Epidermal melanocyte (primary cell): ENCODE measurements around the gene EML4.

Source experiments
- DNase-seq: peaks from one replicate; pipeline ENCODE4 v3.0.0; 2011; ENCODE audit warnings: low spot score; ENCODE audit not compliant: insufficient read length

EML4 gene

GRCh38 chr2:42136782-42137124 lies 32.4 kb upstream of the EML4 start:
- no peak for DNase-seq

GRCh38 chr2:42137125-42137841 lies 31.9 kb upstream of the EML4 start:
- no peak for DNase-seq

DNA sequence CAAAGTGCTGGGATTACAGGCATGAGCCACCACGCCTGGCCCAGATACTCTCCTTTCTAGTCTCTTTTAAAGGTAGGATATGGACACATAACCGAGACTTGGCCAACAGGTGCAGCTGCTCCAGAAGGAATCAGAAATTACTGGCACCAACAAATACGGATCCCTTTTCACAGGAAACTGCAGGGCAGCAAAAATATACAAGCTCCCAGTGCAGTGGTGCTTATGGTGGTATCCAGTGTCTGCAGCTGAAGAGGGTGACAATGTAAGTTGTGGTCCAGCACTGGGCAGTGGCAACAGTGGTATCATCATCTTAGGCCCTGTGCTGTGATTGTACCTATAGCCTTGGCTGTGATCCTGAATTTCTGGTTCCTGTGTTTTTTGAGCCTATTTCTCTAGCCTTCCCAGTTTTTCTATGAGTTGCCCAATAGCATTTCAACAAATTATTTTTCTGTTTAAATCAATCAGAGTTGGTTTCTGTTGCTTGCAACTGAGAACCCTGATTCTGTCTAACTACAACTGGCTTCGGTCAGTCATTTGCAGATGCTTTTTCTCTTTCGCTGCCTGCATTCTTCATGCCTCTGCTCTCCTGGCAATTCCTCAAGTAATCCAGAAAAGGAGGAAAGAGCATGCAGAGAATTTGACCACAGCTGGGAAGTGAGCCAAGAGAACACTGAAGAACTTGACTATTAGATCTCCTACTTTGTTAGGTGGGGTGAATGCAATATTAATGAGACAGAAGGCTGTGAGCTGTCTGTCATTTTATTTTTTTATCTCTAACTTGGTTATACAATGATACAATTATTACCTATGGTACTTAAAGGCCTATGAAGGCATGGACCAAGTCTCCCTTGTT lies 30.8 kb upstream of the EML4 start:
- DNase-seq: peak; percentile 65

GRCh38 chr2:42139101-42139500 lies 30.1 kb upstream of the EML4 start:
- DNase-seq: no peak

DNA sequence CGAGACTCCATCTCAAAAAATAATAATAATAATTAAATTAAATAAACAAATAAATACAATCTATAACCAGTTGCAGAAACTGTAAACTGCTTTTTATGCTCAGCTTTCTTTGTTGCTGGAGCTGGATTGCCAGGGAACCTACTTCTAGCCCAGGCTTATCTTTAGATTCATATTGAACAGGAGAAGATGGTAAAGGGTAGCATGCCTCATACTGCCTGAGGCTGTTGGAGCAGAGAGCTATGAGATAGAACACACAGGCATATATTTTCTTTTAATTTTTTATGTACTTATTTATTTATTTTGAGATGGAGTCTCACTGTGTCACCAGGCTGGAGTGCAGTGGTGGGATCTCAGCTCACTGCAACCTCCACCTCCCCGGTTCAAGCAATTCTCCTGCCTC lies 28.7 kb upstream of the EML4 start:
- DNase-seq: no peak

DNA sequence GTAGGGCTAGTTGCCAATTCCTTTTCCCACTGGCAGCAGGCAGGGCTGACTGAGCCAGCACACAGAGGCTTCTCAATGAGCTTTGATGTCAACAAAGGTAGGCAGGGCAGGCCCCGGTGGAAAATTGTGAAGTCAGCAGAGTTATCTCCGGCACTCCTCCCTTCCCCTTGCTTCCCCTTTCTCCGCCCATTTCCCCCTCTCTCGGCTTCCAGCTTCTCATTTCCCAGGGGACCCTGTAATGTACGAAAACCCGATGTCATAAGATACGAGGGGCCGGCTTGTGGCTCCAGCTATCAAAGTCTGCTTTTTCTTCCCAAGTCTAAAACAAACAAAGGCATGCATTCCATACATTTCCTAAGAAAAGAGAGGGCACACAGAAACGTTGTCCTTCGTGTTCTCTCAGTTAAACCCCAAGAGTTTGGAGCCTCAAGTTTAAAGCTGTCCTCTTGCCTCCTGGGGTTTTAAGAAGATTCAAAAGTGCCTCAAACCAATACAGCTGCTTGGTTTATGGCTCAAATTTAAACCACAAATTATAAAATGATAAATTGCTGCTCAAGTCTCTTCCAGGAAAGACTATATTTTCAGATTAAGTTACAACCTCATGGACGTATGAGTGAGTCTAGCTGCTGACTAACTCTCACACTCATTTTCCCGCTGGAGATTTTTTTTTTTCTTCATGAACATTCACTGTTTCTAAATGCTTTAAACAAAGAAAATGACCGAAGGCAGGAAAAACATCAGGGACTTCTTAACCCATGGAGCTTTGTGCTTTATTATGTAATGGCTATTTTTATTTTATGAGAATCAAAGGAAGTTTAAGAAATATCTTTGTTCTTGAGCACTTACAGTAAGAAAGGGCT lies 27.2 kb upstream of the EML4 start:
- DNase-seq: no peak

- no peak for DNase-seq
Measured at GRCh38 chr2:42142547-42143184, 26.5 kb upstream of the EML4 start.

DNA sequence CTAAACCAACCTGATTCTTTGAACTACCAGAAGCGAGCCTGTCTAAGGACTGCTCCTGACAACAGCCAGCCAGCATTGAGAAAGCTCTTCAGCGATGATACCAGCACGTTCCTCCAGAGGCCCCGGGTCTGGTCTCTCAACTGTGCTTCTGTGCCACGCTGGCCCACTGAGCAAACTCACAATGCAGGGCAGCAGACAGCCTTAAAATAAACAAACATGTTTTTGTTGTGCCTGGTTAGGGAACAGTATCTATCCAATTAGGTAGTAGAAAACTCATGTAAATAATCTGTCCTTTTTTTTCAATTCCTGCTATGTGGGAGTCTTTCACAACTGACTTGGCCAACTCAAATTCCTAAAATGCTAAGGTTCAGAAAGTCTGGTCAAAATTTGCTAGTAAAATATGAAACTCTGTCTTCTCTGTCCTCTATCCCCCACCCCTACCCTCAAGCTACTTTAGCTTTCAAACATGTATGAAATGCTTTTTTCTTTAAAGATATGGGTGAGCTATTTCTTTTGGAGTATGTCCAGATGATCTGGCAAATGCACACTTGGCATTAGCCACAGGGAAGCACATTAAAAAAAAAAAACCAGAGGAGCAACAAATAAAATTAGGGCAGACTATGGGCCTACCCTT lies 21.4 kb upstream of the EML4 start:
- DNase-seq: peak; percentile 57

DNA sequence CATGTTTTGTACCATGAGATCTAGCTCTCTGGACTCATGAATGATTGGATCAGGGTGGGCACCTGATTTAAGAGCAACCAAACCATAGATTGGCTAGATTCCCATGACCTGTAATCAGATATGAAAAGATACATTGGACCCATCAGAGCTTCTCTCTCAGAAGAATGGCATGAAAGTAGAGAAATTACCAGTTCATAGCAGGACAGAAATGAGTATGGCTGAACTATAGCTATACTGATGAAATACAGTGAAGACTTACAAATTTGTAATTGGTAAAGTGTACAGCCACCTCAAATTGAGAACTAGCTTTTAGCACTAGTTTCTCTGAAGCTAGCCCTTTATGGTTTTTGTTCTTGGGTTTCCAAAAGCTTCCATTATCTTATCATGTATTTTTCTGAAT lies 19.0 kb upstream of the EML4 start:
- no peak for DNase-seq

GRCh38 chr2:42153944-42154581 lies 15.1 kb upstream of the EML4 start:
- no peak for DNase-seq

DNA sequence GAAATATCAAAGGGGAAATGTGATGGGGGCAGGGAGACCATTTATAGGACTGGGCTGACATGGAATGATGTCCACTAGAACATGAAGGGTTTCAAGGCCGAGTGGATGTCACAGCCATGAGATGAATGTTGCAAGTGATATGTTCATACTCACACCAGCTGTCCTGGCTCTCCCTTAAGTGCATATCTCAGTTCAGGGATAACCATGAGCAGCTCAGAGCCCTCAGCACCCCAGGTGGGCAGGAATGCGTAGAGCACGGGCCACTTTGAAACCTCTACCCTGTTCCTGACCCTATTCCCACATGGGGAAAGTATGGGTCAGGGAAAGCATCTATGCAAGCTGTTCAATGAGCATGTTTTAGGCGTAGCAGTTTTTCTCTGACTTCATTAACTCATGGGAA lies 12.4 kb upstream of the EML4 start:
- no peak for DNase-seq

- no peak for DNase-seq
Measured at GRCh38 chr2:42161444-42161843, 7.7 kb upstream of the EML4 start.

GRCh38 chr2:42163444-42164045 lies 5.6 kb upstream of the EML4 start:
- no peak for DNase-seq

- no peak for DNase-seq
Measured at GRCh38 chr2:42164046-42164445, 5.1 kb upstream of the EML4 start.

DNA sequence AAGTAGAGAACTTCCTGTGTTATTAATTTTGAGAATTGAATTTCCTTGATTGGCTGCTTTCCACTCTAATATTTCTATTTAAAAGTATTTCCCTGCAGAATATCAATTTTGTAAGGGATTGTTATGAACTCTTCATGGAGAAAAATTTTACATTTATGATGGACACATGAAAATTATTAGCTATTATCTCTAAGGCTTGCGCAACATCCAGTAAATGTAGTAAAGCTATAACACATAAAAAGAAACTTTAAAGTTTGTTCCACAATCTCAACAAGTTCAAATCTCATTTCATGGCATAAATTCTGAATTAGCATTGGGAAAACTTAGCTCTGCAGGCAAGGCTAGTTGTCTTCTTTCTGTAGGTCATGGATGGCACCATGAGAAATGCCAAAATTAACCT lies 4.2 kb upstream of the EML4 start:
- DNase-seq: no peak

DNA sequence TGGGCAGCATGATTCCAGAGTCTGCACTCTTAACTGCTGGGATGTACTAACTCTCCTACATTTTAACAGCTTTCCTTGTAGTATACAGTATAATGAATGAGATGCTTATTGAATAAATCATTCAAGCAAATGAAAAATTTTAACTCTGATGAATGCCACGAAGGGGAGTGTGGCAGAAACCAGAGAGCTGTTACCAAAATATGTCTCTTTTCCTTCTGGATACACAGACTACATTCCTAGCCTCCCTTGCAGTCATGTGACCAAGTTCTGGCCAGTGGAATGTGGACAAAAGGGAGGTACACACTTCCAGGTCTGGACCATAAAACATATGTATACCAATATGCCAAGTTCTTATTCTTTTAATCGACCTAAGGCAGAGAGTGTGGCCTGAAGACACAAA lies 1.7 kb upstream of the EML4 start:
- DNase-seq: no peak

- DNase-seq: no peak
Measured at GRCh38 chr2:42168459-42169099, 574 bp upstream of the EML4 start.

DNA sequence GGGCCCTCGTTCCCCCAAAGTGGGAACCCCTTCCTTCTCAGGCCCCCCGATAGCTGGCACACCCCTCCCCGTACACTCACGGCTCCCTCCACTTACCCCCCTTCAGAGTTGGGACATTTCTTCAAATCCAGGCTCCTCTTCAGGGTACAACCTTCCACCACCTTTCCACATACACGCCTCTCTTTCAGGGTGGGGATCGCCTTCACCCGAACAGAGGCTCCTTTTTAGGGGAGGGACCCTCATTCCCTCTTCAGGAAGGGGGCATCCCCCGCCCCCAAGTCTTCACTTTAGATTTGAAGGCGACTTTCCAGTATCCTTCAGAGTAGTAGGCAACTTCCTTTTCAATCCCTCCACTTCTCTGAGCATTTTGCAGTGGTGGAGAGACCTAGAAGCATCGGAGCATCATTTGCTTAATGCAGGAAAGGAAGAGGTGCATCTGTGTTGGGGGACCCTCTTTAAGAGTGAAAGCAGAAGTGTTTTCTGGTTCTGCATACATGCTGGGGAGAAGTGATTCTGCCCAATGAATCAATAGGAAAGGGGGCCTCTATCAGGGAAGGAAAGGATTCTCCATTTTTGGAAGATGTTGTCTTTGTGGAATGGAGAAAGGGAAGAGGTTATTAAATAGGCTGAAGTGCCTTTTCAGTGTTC lies 845 bp downstream of the EML4 start:
- DNase-seq: no peak
